ENCODE data around the gene FGF2.
A peak's percentile ranks its signal among the peaks of the same experiment; 100 is the strongest.

The FGF2 gene

GRCh38 chr4:122875949-122876348, 49.3 kb downstream of the FGF2 start:
- no peak for DNase-seq (ENCODE audit: low read depth, low spot score)
- no peak overlapping the region for H3K4me3 ChIP-seq (ENCODE audit: low read length)

- DNase-seq (ENCODE audit: low read depth, low spot score) = no peak
- no peak overlapping the region for H3K4me3 ChIP-seq (ENCODE audit: low read length)
Observed at GRCh38 chr4:122876456-122876855, 49.8 kb downstream of the FGF2 start.

- no peak for DNase-seq (ENCODE audit: low read depth, low spot score)
Observed at GRCh38 chr4:122879001-122879400, 52.4 kb downstream of the FGF2 start.

GRCh38 chr4:122882857-122883735, 56.5 kb downstream of the FGF2 start:
- no peak overlapping the region for H3K4me3 ChIP-seq (ENCODE audit: low read length)

More at GRCh38 chr4:122879001-122879400, 52.4 kb downstream of the FGF2 start:
- no peak overlapping the region for H3K4me3 ChIP-seq (ENCODE audit: low read length)

GRCh38 chr4:122884499-122884898, 57.9 kb downstream of the FGF2 start:
- no peak overlapping the region for H3K4me3 ChIP-seq (ENCODE audit: low read length)
- no peak for DNase-seq (ENCODE audit: low read depth, low spot score)

More at GRCh38 chr4:122882857-122883735, 56.5 kb downstream of the FGF2 start:
- DNase-seq (ENCODE audit: low read depth, low spot score) = no peak

GRCh38 chr4:122889726-122890125, 63.1 kb downstream of the FGF2 start:
- no peak for DNase-seq (ENCODE audit: low read depth, low spot score)
- no peak overlapping the region for H3K4me3 ChIP-seq (ENCODE audit: low read length)

- H3K4me3 ChIP-seq (ENCODE audit: low read length) = no peak overlapping the region
- DNase-seq (ENCODE audit: low read depth, low spot score) = no peak
Observed at GRCh38 chr4:122890147-122890795, 63.6 kb downstream of the FGF2 start.

- no peak for DNase-seq (ENCODE audit: low read depth, low spot score)
Observed at GRCh38 chr4:122894827-122895226, 68.2 kb downstream of the FGF2 start.

GRCh38 chr4:122895336-122895995, 68.8 kb downstream of the FGF2 start:
- no peak for DNase-seq (ENCODE audit: low read depth, low spot score)
- no peak overlapping the region for H3K4me3 ChIP-seq (ENCODE audit: low read length)

More at GRCh38 chr4:122894827-122895226, 68.2 kb downstream of the FGF2 start:
- H3K4me3 ChIP-seq (ENCODE audit: low read length) = no peak overlapping the region

GRCh38 chr4:122896270-122896669, 69.6 kb downstream of the FGF2 start:
- no peak overlapping the region for H3K4me3 ChIP-seq (ENCODE audit: low read length)
- no peak for DNase-seq (ENCODE audit: low read depth, low spot score)

GRCh38 chr4:122898370-122899150, 71.9 kb downstream of the FGF2 start:
- no peak for DNase-seq (ENCODE audit: low read depth, low spot score)
- H3K4me3 ChIP-seq (ENCODE audit: low read length) = no peak overlapping the region

- DNase-seq (ENCODE audit: low read depth, low spot score) = no peak
- no peak overlapping the region for H3K4me3 ChIP-seq (ENCODE audit: low read length)
Observed at GRCh38 chr4:122899682-122900081, 73.1 kb downstream of the FGF2 start.

GRCh38 chr4:122900314-122900713, 73.7 kb downstream of the FGF2 start:
- no peak for DNase-seq (ENCODE audit: low read depth, low spot score)
- H3K4me3 ChIP-seq (ENCODE audit: low read length) = no peak overlapping the region

GRCh38 chr4:122901247-122902010, 74.8 kb downstream of the FGF2 start:
- DNase-seq (ENCODE audit: low read depth, low spot score) = no peak
- no peak overlapping the region for H3K4me3 ChIP-seq (ENCODE audit: low read length)

- DNase-seq (ENCODE audit: low read depth, low spot score) = peak; percentile 79
- H3K4me3 ChIP-seq (ENCODE audit: low read length) = no peak overlapping the region
Observed at GRCh38 chr4:122903766-122904288, 77.2 kb downstream of the FGF2 start.

- DNase-seq (ENCODE audit: low read depth, low spot score) = no peak
- H3K4me3 ChIP-seq (ENCODE audit: low read length) = no peak overlapping the region
Observed at GRCh38 chr4:122906859-122907305, 80.3 kb downstream of the FGF2 start.

- no peak overlapping the region for H3K4me3 ChIP-seq (ENCODE audit: low read length)
- no peak for DNase-seq (ENCODE audit: low read depth, low spot score)
Observed at GRCh38 chr4:122908223-122908622, 81.6 kb downstream of the FGF2 start.

GRCh38 chr4:122909683-122910082, 83.1 kb downstream of the FGF2 start:
- H3K4me3 ChIP-seq (ENCODE audit: low read length) = no peak overlapping the region
- DNase-seq (ENCODE audit: low read depth, low spot score) = no peak

All from Jurkat, Clone E6-1 (cell line).